ENCODE measurements around the gene ACER3. TPM values are rescaled to one million over a fixed set of nuclear protein-coding genes. Genes with fewer than 3 reads are reported as not detected.

The ACER3 gene
- total RNA-seq, 1 donor from 2014 or later = 17.3 TPM

DNA sequence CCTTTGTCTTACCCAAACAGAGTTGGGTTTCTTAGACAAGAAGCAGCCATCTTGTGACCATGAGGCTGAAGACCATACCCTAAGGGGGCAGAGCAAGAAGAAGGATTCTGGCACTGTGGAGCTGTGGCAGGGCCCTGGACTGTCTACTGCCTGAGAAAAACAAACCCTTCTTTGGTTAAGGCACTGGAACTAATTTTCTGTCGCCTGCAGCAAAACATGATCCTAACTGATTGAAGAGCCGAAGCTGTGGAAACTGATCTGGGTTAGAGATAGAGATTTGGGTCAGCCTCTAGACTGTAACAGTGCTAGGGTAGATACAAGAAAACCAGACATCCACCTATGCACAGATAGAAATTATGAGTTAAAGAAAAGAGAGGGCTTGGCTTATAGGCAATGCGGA is 11.3 kb upstream of the ACER3 start:
- Histone ChIP-seq H3K36me3 (ENCODE audit: insufficient read depth, low read length) (no peaks in the 10 kb centered on the region), H3K9me3 (ENCODE audit: insufficient read depth, low read depth, low read length) (no peaks in the 10 kb centered on the region), H3K79me2 (ENCODE audit: insufficient read depth, low read length) (no peaks in the 10 kb centered on the region), H4K20me1 (ENCODE audit: insufficient read depth, low read length) (no peaks in the 10 kb centered on the region), H3K4me2 (ENCODE audit: low read length) (no peak overlapping the region), H3K4me1 (ENCODE audit: insufficient read depth, low read length) (no peaks in the 10 kb centered on the region), H3K27ac (ENCODE audit: low read depth, low read length) (no peak overlapping the region), H3K9ac (ENCODE audit: low read length) (no peak overlapping the region), H3K4me3 (ENCODE audit: insufficient read depth, low read depth, low read length) (no peak overlapping the region), H2AFZ (ENCODE audit: low read depth, low read length) (no peak overlapping the region), H3K27me3 (ENCODE audit: insufficient read depth, low read length) (peaks cover 7% of the 10 kb centered on the region)
- Mint-ChIP-seq H3K4me3 (ENCODE audit: unreplicated experiment) (no peak overlapping the region), H3K27ac (ENCODE audit: unreplicated experiment) (no peak overlapping the region), H3K4me1 (ENCODE audit: low read depth, unreplicated experiment) (peaks cover 2% of the 10 kb centered on the region), H3K36me3 (ENCODE audit: low read depth, unreplicated experiment) (no peaks in the 10 kb centered on the region), H3K27me3 (ENCODE audit: low read depth, unreplicated experiment) (peaks cover 6% of the 10 kb centered on the region), H3K9me3 (ENCODE audit: unreplicated experiment) (no peaks in the 10 kb centered on the region)
- no peak for FAIRE-seq
- TF ChIP-seq, protein P1, sequence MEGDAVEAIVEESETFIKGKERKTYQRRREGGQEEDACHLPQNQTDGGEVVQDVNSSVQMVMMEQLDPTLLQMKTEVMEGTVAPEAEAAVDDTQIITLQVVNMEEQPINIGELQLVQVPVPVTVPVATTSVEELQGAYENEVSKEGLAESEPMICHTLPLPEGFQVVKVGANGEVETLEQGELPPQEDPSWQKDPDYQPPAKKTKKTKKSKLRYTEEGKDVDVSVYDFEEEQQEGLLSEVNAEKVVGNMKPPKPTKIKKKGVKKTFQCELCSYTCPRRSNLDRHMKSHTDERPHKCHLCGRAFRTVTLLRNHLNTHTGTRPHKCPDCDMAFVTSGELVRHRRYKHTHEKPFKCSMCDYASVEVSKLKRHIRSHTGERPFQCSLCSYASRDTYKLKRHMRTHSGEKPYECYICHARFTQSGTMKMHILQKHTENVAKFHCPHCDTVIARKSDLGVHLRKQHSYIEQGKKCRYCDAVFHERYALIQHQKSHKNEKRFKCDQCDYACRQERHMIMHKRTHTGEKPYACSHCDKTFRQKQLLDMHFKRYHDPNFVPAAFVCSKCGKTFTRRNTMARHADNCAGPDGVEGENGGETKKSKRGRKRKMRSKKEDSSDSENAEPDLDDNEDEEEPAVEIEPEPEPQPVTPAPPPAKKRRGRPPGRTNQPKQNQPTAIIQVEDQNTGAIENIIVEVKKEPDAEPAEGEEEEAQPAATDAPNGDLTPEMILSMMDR (IDR thresholded peaks at IDR 0.05; ENCODE audit: insufficient read depth, low read depth, low read length) = no peak
- no peak for TF ChIP-seq EZH2 (IDR thresholded peaks at IDR 0.05; ENCODE audit: insufficient read depth, low read length)
- no peak for DNase-seq (ENCODE audit: low read depth)

DNA sequence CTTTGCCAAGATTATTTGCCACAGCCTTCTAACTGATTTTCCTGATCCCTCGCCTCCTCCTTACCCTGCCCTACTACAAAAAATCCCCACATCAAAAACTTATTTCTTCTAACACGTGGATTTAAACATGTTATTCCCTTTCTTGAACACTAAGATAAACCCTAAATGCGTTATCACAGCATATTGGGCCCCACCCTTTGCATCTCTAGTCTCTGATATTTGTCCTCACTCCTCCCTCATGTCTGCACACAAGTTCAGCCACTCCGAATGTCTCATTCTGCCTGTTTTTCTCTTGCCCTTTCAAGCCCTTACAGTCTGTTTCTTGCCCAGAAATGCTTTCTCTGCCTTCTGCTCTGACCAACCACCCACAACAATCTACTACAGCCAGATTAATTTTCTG is 10.6 kb upstream of the ACER3 start:
- FAIRE-seq = no peak
- Mint-ChIP-seq H3K27ac (ENCODE audit: unreplicated experiment) (no peak overlapping the region), H3K4me1 (ENCODE audit: low read depth, unreplicated experiment) (peaks cover 2% of the 10 kb centered on the region)

DNA sequence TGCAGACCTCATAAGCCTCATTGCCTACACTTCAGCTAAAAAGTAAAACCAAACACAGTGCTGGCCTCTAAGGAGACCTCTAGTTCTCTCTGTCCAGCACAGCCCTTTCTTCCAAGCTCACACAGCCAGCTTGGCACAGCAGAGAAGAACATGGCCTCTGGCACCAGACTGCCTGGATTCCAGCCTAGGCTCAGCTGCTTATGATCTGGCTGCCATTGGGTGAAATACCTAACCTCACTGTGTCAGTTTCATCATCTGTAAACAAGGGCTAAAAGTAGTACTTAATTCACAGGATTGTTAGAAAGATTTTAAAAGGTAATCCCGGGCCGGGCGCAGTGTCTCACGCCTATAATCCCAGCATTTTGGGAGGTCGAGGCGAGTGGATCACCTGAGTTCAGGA is 9.9 kb upstream of the ACER3 start:
- no peaks in the 10 kb centered on the region for H3K36me3 ChIP-seq (ENCODE audit: insufficient read depth, low read length)
- H3K4me2 ChIP-seq (ENCODE audit: low read length) = no peak overlapping the region
- H3K27ac ChIP-seq (ENCODE audit: low read depth, low read length) = no peak overlapping the region
- Mint-ChIP-seq H3K4me1 (ENCODE audit: low read depth, unreplicated experiment) (peaks cover 2% of the 10 kb centered on the region), H3K4me3 (ENCODE audit: unreplicated experiment) (no peak overlapping the region), H3K9me3 (ENCODE audit: unreplicated experiment) (no peaks in the 10 kb centered on the region), H3K27ac (ENCODE audit: unreplicated experiment) (no peak overlapping the region), H3K36me3 (ENCODE audit: low read depth, unreplicated experiment) (no peaks in the 10 kb centered on the region), H3K27me3 (ENCODE audit: low read depth, unreplicated experiment) (peaks cover 6% of the 10 kb centered on the region)
- H3K9me3 ChIP-seq (ENCODE audit: insufficient read depth, low read depth, low read length) = no peaks in the 10 kb centered on the region
- no peaks in the 10 kb centered on the region for H3K79me2 ChIP-seq (ENCODE audit: insufficient read depth, low read length)
- TF ChIP-seq, protein P1 (IDR thresholded peaks at IDR 0.05; ENCODE audit: insufficient read depth, low read depth, low read length) = no peak
- no peak for TF ChIP-seq EZH2 (IDR thresholded peaks at IDR 0.05; ENCODE audit: insufficient read depth, low read length)
- no peak for DNase-seq (ENCODE audit: low read depth)
- no peak overlapping the region for H3K9ac ChIP-seq (ENCODE audit: low read length)
- peaks cover 7% of the 10 kb centered on the region for H3K27me3 ChIP-seq (ENCODE audit: insufficient read depth, low read length)
- FAIRE-seq = no peak
- no peaks in the 10 kb centered on the region for H4K20me1 ChIP-seq (ENCODE audit: insufficient read depth, low read length)
- H3K4me1 ChIP-seq (ENCODE audit: insufficient read depth, low read length) = no peaks in the 10 kb centered on the region
- H3K4me3 ChIP-seq (ENCODE audit: insufficient read depth, low read depth, low read length) = no peak overlapping the region
- H2AFZ ChIP-seq (ENCODE audit: low read depth, low read length) = no peak overlapping the region

More for the DNA sequence above, 10.6 kb upstream of the ACER3 start:
- no peaks in the 10 kb centered on the region for H3K9me3 Mint-ChIP-seq (ENCODE audit: unreplicated experiment)
- TF ChIP-seq EZH2 (IDR thresholded peaks at IDR 0.05; ENCODE audit: insufficient read depth, low read length) = no peak
- TF ChIP-seq, protein P1 (IDR thresholded peaks at IDR 0.05; ENCODE audit: insufficient read depth, low read depth, low read length) = no peak
- no peak overlapping the region for H3K27ac ChIP-seq (ENCODE audit: low read depth, low read length)
- H3K27me3 ChIP-seq (ENCODE audit: insufficient read depth, low read length) = peaks cover 7% of the 10 kb centered on the region
- no peaks in the 10 kb centered on the region for H3K79me2 ChIP-seq (ENCODE audit: insufficient read depth, low read length)
- no peak overlapping the region for H3K9ac ChIP-seq (ENCODE audit: low read length)
- H3K4me3 ChIP-seq (ENCODE audit: insufficient read depth, low read depth, low read length) = no peak overlapping the region
- no peak overlapping the region for H2AFZ ChIP-seq (ENCODE audit: low read depth, low read length)
- no peak overlapping the region for H3K4me3 Mint-ChIP-seq (ENCODE audit: unreplicated experiment)
- no peaks in the 10 kb centered on the region for H3K36me3 ChIP-seq (ENCODE audit: insufficient read depth, low read length)
- no peaks in the 10 kb centered on the region for H3K9me3 ChIP-seq (ENCODE audit: insufficient read depth, low read depth, low read length)
- H3K4me2 ChIP-seq (ENCODE audit: low read length) = no peak overlapping the region
- no peak for DNase-seq (ENCODE audit: low read depth)
- peaks cover 6% of the 10 kb centered on the region for H3K27me3 Mint-ChIP-seq (ENCODE audit: low read depth, unreplicated experiment)
- no peaks in the 10 kb centered on the region for H4K20me1 ChIP-seq (ENCODE audit: insufficient read depth, low read length)
- H3K36me3 Mint-ChIP-seq (ENCODE audit: low read depth, unreplicated experiment) = no peaks in the 10 kb centered on the region
- H3K4me1 ChIP-seq (ENCODE audit: insufficient read depth, low read length) = no peaks in the 10 kb centered on the region

Data from astrocyte (in vitro differentiated cells and primary cell).